Tibial nerve (tissue), 4 donors: Measurements from ENCODE around the gene CDK18. TPM values are rescaled to one million over a fixed set of nuclear protein-coding genes. Genes with fewer than 3 reads are reported as not detected.

Source experiments
- DNase-seq, 2 donors: peaks; one replicate each; pipeline ENCODE4 v3.0.0-alpha.2; 2019; ENCODE audit warnings: low spot score in 2 of 2
- H3K27ac ChIP-seq, 4 donors: fragments of 200-600 bp; sonication (generic) in 3 of 4; one replicate each; pipeline ENCODE4 v1.5.1; 2017 to 2019; ENCODE audit warnings: mild to moderate bottlenecking in 1 of 4
- H3K27me3 ChIP-seq, 2 donors: fragments of 200-600 bp; sonication (generic) in 1 of 2; one replicate each; pipeline versions ENCODE4 v1.5.1 to v1.6.0; 2017 to 2019
- H3K36me3 ChIP-seq, 3 donors: fragments of 200-600 bp; sonication (generic); one replicate each; pipeline ENCODE4 v1.5.1; 2018 to 2019
- H3K4me1 ChIP-seq, 4 donors: fragments of 200-600 bp; sonication (generic) in 3 of 4; one replicate each; pipeline ENCODE4 v1.5.1; 2017 to 2019
- H3K4me3 ChIP-seq, 4 donors: fragments of 200-600 bp; sonication (generic) in 3 of 4; one replicate each; pipeline ENCODE4 v1.5.1; 2017 to 2019; ENCODE audit warnings: mild to moderate bottlenecking in 1 of 4, moderate library complexity in 1 of 4
- H3K9me3 ChIP-seq, 4 donors: fragments of 200-600 bp; sonication (generic) in 3 of 4; one replicate each; pipeline ENCODE4 v1.5.1; 2017 to 2019
- CTCF ChIP-seq, 5 experiments: fragments of 200-600 bp in 3 of 5; fragments of 450-650 bp in 2 of 5; sonication (generic) in 3 of 5; IDR thresholded peaks; one replicate each; pipeline ENCODE4 v1.5.1; 2016 to 2019; ENCODE audit warnings: antibody characterized with exemption in 5 of 5, mild to moderate bottlenecking in 3 of 5, moderate library complexity in 2 of 5
- EP300 ChIP-seq, 2 donors: sonication (generic); formaldehyde crosslinking; IDR thresholded peaks; one replicate each; pipeline ENCODE4 v1.6.1; 2017; ENCODE audit warnings: antibody characterized with exemption in 2 of 2, mild to moderate bottlenecking in 1 of 2
- POLR2A ChIP-seq, 2 donors: fragments of 450-650 bp; IDR thresholded peaks; one replicate each; pipeline ENCODE4 v1.6.1; 2017; ENCODE audit warnings: antibody characterized with exemption in 2 of 2, mild to moderate bottlenecking in 2 of 2, moderate library complexity in 2 of 2
- WGBS, 2 donors: methylation state at CpG; one replicate each; pipeline ENCODE4 v1.1.5; 2018; 5-methylcytosine and 5-hydroxymethylcytosine counted together
- total RNA-seq, 4 donors: library from RNA; depleted of rRNA; stranded (reverse); fragments of >200 nt; gene quantifications; one replicate each; pipeline ENCODE4 v1.1.0, GENCODE V29; 2016

CDK18 gene
- total RNA-seq, 4 donors from 2014 or later: 5.1 to 14.1 (median 7.5) TPM

- Histone ChIP-seq H3K4me1 (peaks cover 0 to 12% (median 4%) of the 10 kb centered on the region in 4 donors), H3K9me3 (no peaks in the 10 kb centered on the region), H3K4me3 (no peak overlapping the region), H3K36me3 (peaks cover 0 to 21% (median 0%) of the 10 kb centered on the region in 3 donors), H3K27ac (no peak overlapping the region), H3K27me3 (no peaks in the 10 kb centered on the region)
- TF ChIP-seq EP300 (IDR thresholded peaks at IDR 0.05) (no peak), CTCF (IDR thresholded peaks at IDR 0.05) (no peak)
- 59 to 74% methylated on average over 6 to 9 of the region's 11 CpGs for WGBS, 2 donors
- no peak for DNase-seq
These were observed 22.0 kb downstream of the CDK18 start for GRCh38 chr1:205526431-205526830.

- H3K36me3 ChIP-seq: peaks cover 0 to 34% (median 0%) of the 10 kb centered on the region in 3 donors
- H3K4me1 ChIP-seq: peaks cover 0 to 12% (median 4%) of the 10 kb centered on the region in 4 donors
- DNase-seq: no peak
- TF ChIP-seq POLR2A (IDR thresholded peaks at IDR 0.05): no peak
- TF ChIP-seq EP300 (IDR thresholded peaks at IDR 0.05): no peak
- TF ChIP-seq CTCF (IDR thresholded peaks at IDR 0.05): no peak
- H3K27me3 ChIP-seq: no peaks in the 10 kb centered on the region
- no peaks in the 10 kb centered on the region for H3K9me3 ChIP-seq
- H3K27ac ChIP-seq: no peak overlapping the region
- WGBS, 2 donors: 43 to 58% methylated on average over 2 to 4 of the region's 4 CpGs
- H3K4me3 ChIP-seq: no peak overlapping the region
These were observed 23.5 kb downstream of the CDK18 start for GRCh38 chr1:205527931-205528330.

- Histone ChIP-seq H3K27ac (no peak overlapping the region), H3K4me3 (peak overlapping the region in 2 of 4 donors; percentile 15 to 44), H3K9me3 (no peaks in the 10 kb centered on the region), H3K27me3 (no peaks in the 10 kb centered on the region), H3K36me3 (peaks cover 0 to 39% (median 0%) of the 10 kb centered on the region in 3 donors), H3K4me1 (peaks cover 0 to 12% (median 4%) of the 10 kb centered on the region in 4 donors)
- TF ChIP-seq POLR2A (IDR thresholded peaks at IDR 0.05) (no peak), EP300 (IDR thresholded peaks at IDR 0.05) (no peak)
- no peak for DNase-seq
- WGBS, 2 donors: 31 to 38% methylated on average over 7 to 9 of the region's 9 CpGs
These were observed 24.0 kb downstream of the CDK18 start for GRCh38 chr1:205528446-205528886.

- Histone ChIP-seq H3K27ac (peak overlapping the region in 1 of 4 donors; percentile 42), H3K4me1 (peaks cover 0 to 12% (median 4%) of the 10 kb centered on the region in 4 donors), H3K9me3 (no peaks in the 10 kb centered on the region), H3K27me3 (no peaks in the 10 kb centered on the region), H3K4me3 (peak overlapping the region in 3 of 4 donors; percentile 15 to 44 (median 17)), H3K36me3 (peaks cover 0 to 41% (median 0%) of the 10 kb centered on the region in 3 donors)
- peak; percentile 67 to 83 for DNase-seq
- TF ChIP-seq CTCF (IDR thresholded peaks at IDR 0.05): peak; percentile 92 to 96 (median 94)
- no peak for TF ChIP-seq EP300 (IDR thresholded peaks at IDR 0.05)
- no peak for TF ChIP-seq POLR2A (IDR thresholded peaks at IDR 0.05)
- WGBS, 2 donors: 34 to 45% methylated on average over 41 to 53 of the region's 53 CpGs
These were observed 24.7 kb downstream of the CDK18 start for GRCh38 chr1:205528887-205529825.

- Histone ChIP-seq H3K27me3 (no peaks in the 10 kb centered on the region), H3K4me3 (no peak overlapping the region), H3K27ac (no peak overlapping the region), H3K9me3 (no peaks in the 10 kb centered on the region), H3K4me1 (peaks cover 0 to 12% (median 4%) of the 10 kb centered on the region in 4 donors), H3K36me3 (peaks cover 0 to 41% (median 0%) of the 10 kb centered on the region in 3 donors)
- 85 to 88% methylated on average over 6 of the region's 6 CpGs for WGBS, 2 donors
- TF ChIP-seq EP300 (IDR thresholded peaks at IDR 0.05): no peak
- TF ChIP-seq CTCF (IDR thresholded peaks at IDR 0.05): no peak
- TF ChIP-seq POLR2A (IDR thresholded peaks at IDR 0.05): no peak
- DNase-seq: no peak
These were observed 25.6 kb downstream of the CDK18 start for GRCh38 chr1:205530116-205530515.
